ENCODE data around the gene PPP1R3G. TPM values are rescaled to one million over a fixed set of nuclear protein-coding genes. Genes with fewer than 3 reads are reported as not detected.

PPP1R3G gene
- total and polyA plus RNA-seq, 2 of the 13 experiments (the other 11 are each of a cell fraction or from before 2014, with no cell fraction given): 1.2 to 1.3 TPM

- no peak for TF ChIP-seq GATA4 (IDR thresholded peaks at IDR 0.05; ENCODE audit: borderline replicate concordance, low read depth)
- peak; percentile 33; the same call in 1 of the 2 replicates for TF ChIP-seq NR2F2 (IDR thresholded peaks at IDR 0.05; ENCODE audit: borderline replicate concordance, low read depth)
- 0 out of 2 replicates have a peak, but pooled peaks have one; percentile 11 for TF ChIP-seq TCF7 (IDR thresholded peaks at IDR 0.05; ENCODE audit: low read depth)
- peak; percentile 60; the same call in 1 of the 2 replicates for TF ChIP-seq ZMYM2 (CRISPR knock-in tag; IDR thresholded peaks at IDR 0.05)
- TF ChIP-seq NR2F6 (IDR thresholded peaks at IDR 0.05): 0 out of 2 replicates have a peak, but pooled peaks have one; percentile 28
- peak; percentile 48; the same call in 1 of the 2 replicates for TF ChIP-seq NR2F6 (CRISPR knock-in tag; IDR thresholded peaks at IDR 0.05)
- 0 out of 2 replicates have a peak, but pooled peaks have one; percentile 27 for TF ChIP-seq ZNF614 (CRISPR knock-in tag; IDR thresholded peaks at IDR 0.05; ENCODE audit: borderline replicate concordance)
- TF ChIP-seq REST (IDR thresholded peaks at IDR 0.05; ENCODE audit: borderline replicate concordance in 1 of 2, low read depth in 1 of 2, low read length in 2 of 2): 0 out of 4 replicates have a peak, but pooled peaks of 1 of the 2 experiments have one; percentile 10
- peak; percentile 87 for TF ChIP-seq ARID5B (CRISPR knock-in tag; IDR thresholded peaks at IDR 0.05)
These were observed 24.0 kb upstream of the PPP1R3G start (continued) for GRCh38 chr6:5061152-5061551.
